ENCODE data around the gene TSEN2. TPM values are rescaled to one million over a fixed set of nuclear protein-coding genes. Genes with fewer than 3 reads are reported as not detected.
A peak's percentile ranks its signal among the peaks of the same experiment; 100 is the strongest.

The TSEN2 gene
- total RNA-seq = 1 to 10 TPM; 7.5 to 8.0 TPM

- peak; percentile 97 for DNase-seq
- ChIA-PET POLR2A (interaction anchor here (0.7 to 2.5 kb wide), 18 partner anchors 10 to 638 kb away, joined by 3 to 14 read pairs (median 4); partner anchors contain the start of genes MKRN2, RAF1 and TAMM41), CTCF (interaction anchor here (0.5 to 3.7 kb wide), 16 partner anchors 11 to 519 kb away, joined by 3 to 28 read pairs (median 4); partner anchors contain the start of gene RPL32)
- no peaks in the 10 kb centered on the region for H3K9me3 Mint-ChIP-seq
- H3K4me3 Mint-ChIP-seq = peak within 1 kb of the TSS; percentile 86
- H3K27me3 Mint-ChIP-seq = no peaks in the 10 kb centered on the region
- H3K4me1 Mint-ChIP-seq = peaks cover 43% of the 10 kb centered on the region
- H3K27ac Mint-ChIP-seq = peak within 1 kb of the TSS; percentile 91
- peaks cover 3% of the 10 kb centered on the region for H3K36me3 Mint-ChIP-seq (ENCODE audit: low read depth)
Observed at GRCh38 chr3:12484198-12484982, at the start of gene TSEN2. TSS of gene TSEN2 (plus strand) at chr3:12484480. CDS start at chr3:12489801, 5,321 bp downstream.

- DNase-seq = no peak
- ChIA-PET CTCF (no interaction called here), POLR2A (no interaction called here)
- Mint-ChIP-seq H3K36me3 (ENCODE audit: low read depth) (no peaks in the 10 kb centered on the region), H3K9me3 (no peaks in the 10 kb centered on the region), H3K27me3 (peaks cover 6% of the 10 kb centered on the region), H3K27ac (no peak overlapping the region), H3K4me1 (no peaks in the 10 kb centered on the region), H3K4me3 (no peak overlapping the region)
Observed at GRCh38 chr3:12436514-12437220, 47.6 kb upstream of the TSEN2 start.

GRCh38 chr3:12437221-12437605 lies 47.1 kb upstream of the TSEN2 start:
- Mint-ChIP-seq H3K36me3 (ENCODE audit: low read depth) (no peaks in the 10 kb centered on the region), H3K9me3 (no peaks in the 10 kb centered on the region), H3K4me1 (no peaks in the 10 kb centered on the region), H3K4me3 (no peak overlapping the region), H3K27ac (no peak overlapping the region), H3K27me3 (peaks cover 6% of the 10 kb centered on the region)
- CTCF ChIA-PET = no interaction called here
- POLR2A ChIA-PET = no interaction called here
- no peak for DNase-seq

GRCh38 chr3:12437861-12438260 lies 46.4 kb upstream of the TSEN2 start:
- POLR2A ChIA-PET = no interaction called here
- Mint-ChIP-seq H3K27ac (no peak overlapping the region), H3K9me3 (no peaks in the 10 kb centered on the region), H3K36me3 (ENCODE audit: low read depth) (no peaks in the 10 kb centered on the region), H3K4me3 (no peak overlapping the region), H3K4me1 (no peaks in the 10 kb centered on the region), H3K27me3 (peaks cover 6% of the 10 kb centered on the region)
- no peak for DNase-seq
- CTCF ChIA-PET = no interaction called here

- H3K27ac Mint-ChIP-seq = no peak overlapping the region
- POLR2A ChIA-PET = no interaction called here
- H3K27me3 Mint-ChIP-seq = peaks cover 4% of the 10 kb centered on the region
- CTCF ChIA-PET = no interaction called here
- H3K9me3 Mint-ChIP-seq = no peaks in the 10 kb centered on the region
- no peaks in the 10 kb centered on the region for H3K36me3 Mint-ChIP-seq (ENCODE audit: low read depth)
- no peak overlapping the region for H3K4me3 Mint-ChIP-seq
- no peak for DNase-seq
- H3K4me1 Mint-ChIP-seq = no peaks in the 10 kb centered on the region
Observed at GRCh38 chr3:12438318-12438717, 46.0 kb upstream of the TSEN2 start.

GRCh38 chr3:12439161-12439940 lies 44.9 kb upstream of the TSEN2 start:
- DNase-seq = no peak
- CTCF ChIA-PET = no interaction called here
- Mint-ChIP-seq H3K27me3 (peaks cover 4% of the 10 kb centered on the region), H3K4me1 (no peaks in the 10 kb centered on the region), H3K36me3 (ENCODE audit: low read depth) (no peaks in the 10 kb centered on the region), H3K27ac (no peak overlapping the region), H3K4me3 (no peak overlapping the region), H3K9me3 (no peaks in the 10 kb centered on the region)
- POLR2A ChIA-PET = no interaction called here

GRCh38 chr3:12440927-12441714 lies 43.2 kb upstream of the TSEN2 start:
- Mint-ChIP-seq H3K27ac (no peak overlapping the region), H3K4me3 (no peak overlapping the region), H3K27me3 (peaks cover 2% of the 10 kb centered on the region), H3K36me3 (ENCODE audit: low read depth) (no peaks in the 10 kb centered on the region), H3K9me3 (no peaks in the 10 kb centered on the region), H3K4me1 (no peaks in the 10 kb centered on the region)
- no peak for DNase-seq
- CTCF ChIA-PET = no interaction called here
- POLR2A ChIA-PET = no interaction called here

GRCh38 chr3:12442654-12443501 lies 41.4 kb upstream of the TSEN2 start:
- no peak overlapping the region for H3K27ac Mint-ChIP-seq
- H3K4me1 Mint-ChIP-seq = no peaks in the 10 kb centered on the region
- POLR2A ChIA-PET = no interaction called here
- no peaks in the 10 kb centered on the region for H3K27me3 Mint-ChIP-seq
- no peaks in the 10 kb centered on the region for H3K36me3 Mint-ChIP-seq (ENCODE audit: low read depth)
- CTCF ChIA-PET = interaction anchor here (1.2 kb wide), 1 partner anchor 35 kb away, joined by 3 read pairs; no protein-coding TSS in a partner anchor
- no peaks in the 10 kb centered on the region for H3K9me3 Mint-ChIP-seq
- no peak overlapping the region for H3K4me3 Mint-ChIP-seq
- DNase-seq = no peak

- POLR2A ChIA-PET = no interaction called here
- no peaks in the 10 kb centered on the region for H3K36me3 Mint-ChIP-seq (ENCODE audit: low read depth)
- H3K4me3 Mint-ChIP-seq = no peak overlapping the region
- CTCF ChIA-PET = interaction anchor here (1.2 kb wide), 1 partner anchor 34 kb away, joined by 3 read pairs; no protein-coding TSS in a partner anchor
- H3K27me3 Mint-ChIP-seq = no peaks in the 10 kb centered on the region
- no peaks in the 10 kb centered on the region for H3K9me3 Mint-ChIP-seq
- no peak for DNase-seq
- no peak overlapping the region for H3K27ac Mint-ChIP-seq
- no peaks in the 10 kb centered on the region for H3K4me1 Mint-ChIP-seq
Observed at GRCh38 chr3:12443781-12444522, 40.3 kb upstream of the TSEN2 start.

- H3K4me1 Mint-ChIP-seq = no peaks in the 10 kb centered on the region
- no peak overlapping the region for H3K4me3 Mint-ChIP-seq
- POLR2A ChIA-PET = no interaction called here
- no peaks in the 10 kb centered on the region for H3K9me3 Mint-ChIP-seq
- H3K36me3 Mint-ChIP-seq (ENCODE audit: low read depth) = no peaks in the 10 kb centered on the region
- CTCF ChIA-PET = interaction anchor here (0.6 kb wide), 1 partner anchor 10 kb away, joined by 3 read pairs; no protein-coding TSS in a partner anchor
- no peaks in the 10 kb centered on the region for H3K27me3 Mint-ChIP-seq
- no peak overlapping the region for H3K27ac Mint-ChIP-seq
- DNase-seq = no peak
Observed at GRCh38 chr3:12444582-12445471, 39.5 kb upstream of the TSEN2 start.
